Left ventricle myocardium inferior (tissue), 1 donor: Measurements from ENCODE around the gene ARSI. TPM values are rescaled to one million over a fixed set of nuclear protein-coding genes. Genes with fewer than 3 reads are reported as not detected.

ENCODE experiments used
- DNase-seq: peaks from one replicate; pipeline ENCODE4 v3.0.0-alpha.2; 2020
- H3K27ac ChIP-seq: fragments of 200-600 bp; replicated peaks from 2 replicates; pipeline ENCODE4 v1.8.0; 2021
- H3K27me3 ChIP-seq: fragments of 200-600 bp; 2 replicates; pipeline ENCODE4 v1.8.0; 2021; ENCODE audit warnings: low read depth
- H3K36me3 ChIP-seq: fragments of 200-600 bp; 2 replicates; pipeline ENCODE4 v1.8.0; 2021
- H3K4me1 ChIP-seq: fragments of 200-600 bp; 2 replicates; pipeline ENCODE4 v1.8.0; 2021
- H3K4me3 ChIP-seq: fragments of 200-600 bp; 2 replicates; pipeline ENCODE4 v1.8.0; 2021; ENCODE audit warnings: mild to moderate bottlenecking, moderate library complexity
- H3K9me3 ChIP-seq: fragments of 200-600 bp; replicated peaks from 2 replicates; pipeline ENCODE4 v1.8.0; 2021
- intact Hi-C: fragments of 100-400 bp; cut with micrococcal nuclease; formaldehyde crosslinking; loops from one replicate; pipeline ENCODE4 v1.11.0; 2022
- total RNA-seq: library from RNA; stranded (reverse); fragmentation: NEBNext Ultra II Directional; extraction: Animal tissue kit (Norgen Biotek cat#: 25700); gene quantifications from one replicate; pipeline ENCODE4 v1.2.1, GENCODE V29; 2021
- TF ChIP-seq, protein P1 (sequence below): fragments of 200-600 bp; IDR thresholded peaks from 2 replicates; pipeline ENCODE4 v1.8.0; 2021; ENCODE audit warnings: antibody characterized with exemption, mild to moderate bottlenecking, borderline replicate concordance
- donor health status: DM: no; HTN: yes; CAD: no; lungs with severe emphysema.

The ARSI gene
- total RNA-seq, 1 donor from 2014 or later, result 0.16 TPM

GRCh38 chr5:150278046-150278730 lies 24.5 kb downstream of the ARSI start:
- Histone ChIP-seq H3K9me3 (no peaks in the 10 kb centered on the region), H3K36me3 (no peaks in the 10 kb centered on the region), H3K27me3 (peaks cover 22% of the 10 kb centered on the region), H3K27ac (no peak overlapping the region), H3K4me1 (no peaks in the 10 kb centered on the region), H3K4me3 (no peak overlapping the region)
- TF ChIP-seq, protein P1, sequence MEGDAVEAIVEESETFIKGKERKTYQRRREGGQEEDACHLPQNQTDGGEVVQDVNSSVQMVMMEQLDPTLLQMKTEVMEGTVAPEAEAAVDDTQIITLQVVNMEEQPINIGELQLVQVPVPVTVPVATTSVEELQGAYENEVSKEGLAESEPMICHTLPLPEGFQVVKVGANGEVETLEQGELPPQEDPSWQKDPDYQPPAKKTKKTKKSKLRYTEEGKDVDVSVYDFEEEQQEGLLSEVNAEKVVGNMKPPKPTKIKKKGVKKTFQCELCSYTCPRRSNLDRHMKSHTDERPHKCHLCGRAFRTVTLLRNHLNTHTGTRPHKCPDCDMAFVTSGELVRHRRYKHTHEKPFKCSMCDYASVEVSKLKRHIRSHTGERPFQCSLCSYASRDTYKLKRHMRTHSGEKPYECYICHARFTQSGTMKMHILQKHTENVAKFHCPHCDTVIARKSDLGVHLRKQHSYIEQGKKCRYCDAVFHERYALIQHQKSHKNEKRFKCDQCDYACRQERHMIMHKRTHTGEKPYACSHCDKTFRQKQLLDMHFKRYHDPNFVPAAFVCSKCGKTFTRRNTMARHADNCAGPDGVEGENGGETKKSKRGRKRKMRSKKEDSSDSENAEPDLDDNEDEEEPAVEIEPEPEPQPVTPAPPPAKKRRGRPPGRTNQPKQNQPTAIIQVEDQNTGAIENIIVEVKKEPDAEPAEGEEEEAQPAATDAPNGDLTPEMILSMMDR, result no peak
- intact Hi-C loops, result no loop called here
- DNase-seq, result no peak

- no peaks in the 10 kb centered on the region for H3K36me3 ChIP-seq
- peaks cover 22% of the 10 kb centered on the region for H3K27me3 ChIP-seq
- H3K4me3 ChIP-seq, result no peak overlapping the region
- no peak overlapping the region for H3K27ac ChIP-seq
- H3K9me3 ChIP-seq, result no peaks in the 10 kb centered on the region
- no peak for DNase-seq
- TF ChIP-seq, protein P1, result no peak
- intact Hi-C loops, result no loop called here
- H3K4me1 ChIP-seq, result no peaks in the 10 kb centered on the region
These were observed 25.7 kb downstream of the ARSI start for GRCh38 chr5:150277043-150277442.

GRCh38 chr5:150274811-150275210 lies 27.9 kb downstream of the ARSI start:
- TF ChIP-seq, protein P1, result no peak
- Histone ChIP-seq H3K36me3 (no peaks in the 10 kb centered on the region), H3K4me1 (no peaks in the 10 kb centered on the region), H3K4me3 (no peak overlapping the region), H3K27ac (no peak overlapping the region), H3K9me3 (no peaks in the 10 kb centered on the region), H3K27me3 (peaks cover 19% of the 10 kb centered on the region)
- intact Hi-C loops, result no loop called here
- no peak for DNase-seq

- H3K27me3 ChIP-seq, result peaks cover 15% of the 10 kb centered on the region
- TF ChIP-seq, protein P1, result peak; percentile 35
- H3K4me3 ChIP-seq, result no peak overlapping the region
- H3K27ac ChIP-seq, result no peak overlapping the region
- H3K4me1 ChIP-seq, result no peaks in the 10 kb centered on the region
- intact Hi-C loops, result no loop called here
- H3K9me3 ChIP-seq, result no peaks in the 10 kb centered on the region
- no peaks in the 10 kb centered on the region for H3K36me3 ChIP-seq
- DNase-seq, result no peak
These were observed 30.2 kb downstream of the ARSI start for GRCh38 chr5:150272531-150272930.

- no peaks in the 10 kb centered on the region for H3K4me1 ChIP-seq
- H3K27ac ChIP-seq, result no peak overlapping the region
- no peaks in the 10 kb centered on the region for H3K36me3 ChIP-seq
- TF ChIP-seq, protein P1, result no peak
- H3K9me3 ChIP-seq, result no peaks in the 10 kb centered on the region
- no peak overlapping the region for H3K4me3 ChIP-seq
- intact Hi-C loops, result no loop called here
- DNase-seq, result no peak
- H3K27me3 ChIP-seq, result peaks cover 11% of the 10 kb centered on the region
These were observed 30.8 kb downstream of the ARSI start for GRCh38 chr5:150271923-150272322.
